ENCODE measurements around the gene UXT. TPM values are rescaled to one million over a fixed set of nuclear protein-coding genes. Genes with fewer than 3 reads are reported as not detected.
A peak's percentile ranks its signal among the peaks of the same experiment; 100 is the strongest.

The UXT gene
- total and polyA plus RNA-seq, 9 of the 15 experiments (the other 6 are each of a cell fraction or from before 2014, with no cell fraction given): 141 to 300 (median 204) TPM

GRCh38 chrX:47651043-47651905, 7.7 kb downstream of the UXT start (continued):
- TF ChIP-seq, protein P1, sequence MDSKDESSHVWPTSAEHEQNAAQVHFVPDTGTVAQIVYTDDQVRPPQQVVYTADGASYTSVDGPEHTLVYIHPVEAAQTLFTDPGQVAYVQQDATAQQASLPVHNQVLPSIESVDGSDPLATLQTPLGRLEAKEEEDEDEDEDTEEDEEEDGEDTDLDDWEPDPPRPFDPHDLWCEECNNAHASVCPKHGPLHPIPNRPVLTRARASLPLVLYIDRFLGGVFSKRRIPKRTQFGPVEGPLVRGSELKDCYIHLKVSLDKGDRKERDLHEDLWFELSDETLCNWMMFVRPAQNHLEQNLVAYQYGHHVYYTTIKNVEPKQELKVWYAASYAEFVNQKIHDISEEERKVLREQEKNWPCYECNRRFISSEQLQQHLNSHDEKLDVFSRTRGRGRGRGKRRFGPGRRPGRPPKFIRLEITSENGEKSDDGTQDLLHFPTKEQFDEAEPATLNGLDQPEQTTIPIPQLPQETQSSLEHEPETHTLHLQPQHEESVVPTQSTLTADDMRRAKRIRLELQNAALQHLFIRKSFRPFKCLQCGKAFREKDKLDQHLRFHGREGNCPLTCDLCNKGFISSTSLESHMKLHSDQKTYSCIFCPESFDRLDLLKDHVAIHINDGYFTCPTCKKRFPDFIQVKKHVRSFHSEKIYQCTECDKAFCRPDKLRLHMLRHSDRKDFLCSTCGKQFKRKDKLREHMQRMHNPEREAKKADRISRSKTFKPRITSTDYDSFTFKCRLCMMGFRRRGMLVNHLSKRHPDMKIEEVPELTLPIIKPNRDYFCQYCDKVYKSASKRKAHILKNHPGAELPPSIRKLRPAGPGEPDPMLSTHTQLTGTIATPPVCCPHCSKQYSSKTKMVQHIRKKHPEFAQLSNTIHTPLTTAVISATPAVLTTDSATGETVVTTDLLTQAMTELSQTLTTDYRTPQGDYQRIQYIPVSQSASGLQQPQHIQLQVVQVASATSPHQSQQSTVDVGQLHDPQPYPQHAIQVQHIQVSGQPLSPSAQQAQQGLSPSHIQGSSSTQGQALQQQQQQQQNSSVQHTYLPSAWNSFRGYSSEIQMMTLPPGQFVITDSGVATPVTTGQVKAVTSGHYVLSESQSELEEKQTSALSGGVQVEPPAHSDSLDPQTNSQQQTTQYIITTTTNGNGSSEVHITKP (IDR thresholded peaks at IDR 0.05; ENCODE audit: partially characterized antibody): peak; percentile 83
- TF ChIP-seq NEUROD1 (IDR thresholded peaks at IDR 0.05; ENCODE audit: borderline replicate concordance, low read depth, low read length, partially characterized antibody) (no peak), FIP1L1 (IDR thresholded peaks at IDR 0.05; ENCODE audit: low read depth, low read length, poor library complexity, severe bottlenecking) (no peak), ATF7 (IDR thresholded peaks at IDR 0.05) (0 out of 2 replicates have a peak, but pooled peaks have one; percentile 4), NFE2 (IDR thresholded peaks at IDR 0.05; ENCODE audit: low read depth) (no peak), TEAD2 (tag; IDR thresholded peaks at IDR 0.05) (no peak), SUPT5H (IDR thresholded peaks at IDR 0.05) (peak; percentile 50; the same call in 1 of the 2 replicates), ZSCAN32 (CRISPR knock-in tag; IDR thresholded peaks at IDR 0.05) (no peak), POLR2AphosphoS2 (IDR thresholded peaks at IDR 0.05; ENCODE audit: low read length) (0 out of 2 replicates have a peak, but pooled peaks have one; percentile 64), ZFP30 (CRISPR knock-in tag; IDR thresholded peaks at IDR 0.05; ENCODE audit: borderline replicate concordance) (no peak), TRIM25 (IDR thresholded peaks at IDR 0.05; ENCODE audit: borderline replicate concordance) (no peak), RFX1 (IDR thresholded peaks at IDR 0.05) (no peak), ZBTB7A (IDR thresholded peaks at IDR 0.05; ENCODE audit: borderline replicate concordance, control insufficient read depth, low read depth, low read length) (no peak), ETS2 (tag; IDR thresholded peaks at IDR 0.05; ENCODE audit: borderline replicate concordance, poor library complexity, severe bottlenecking) (no peak), POLR2A (conservative IDR thresholded peaks at IDR 0.05) (peak; percentile 46), SP2 (IDR thresholded peaks at IDR 0.05; ENCODE audit: extremely low read depth, low read depth, low read length, poor library complexity, severe bottlenecking) (no peak), CC2D1A (IDR thresholded peaks at IDR 0.05) (no peak), BRCA1 (IDR thresholded peaks at IDR 0.05) (no peak), BRCA1 (CRISPR knock-in tag; IDR thresholded peaks at IDR 0.05) (no peak)
- TF ChIP-seq, protein P2, sequence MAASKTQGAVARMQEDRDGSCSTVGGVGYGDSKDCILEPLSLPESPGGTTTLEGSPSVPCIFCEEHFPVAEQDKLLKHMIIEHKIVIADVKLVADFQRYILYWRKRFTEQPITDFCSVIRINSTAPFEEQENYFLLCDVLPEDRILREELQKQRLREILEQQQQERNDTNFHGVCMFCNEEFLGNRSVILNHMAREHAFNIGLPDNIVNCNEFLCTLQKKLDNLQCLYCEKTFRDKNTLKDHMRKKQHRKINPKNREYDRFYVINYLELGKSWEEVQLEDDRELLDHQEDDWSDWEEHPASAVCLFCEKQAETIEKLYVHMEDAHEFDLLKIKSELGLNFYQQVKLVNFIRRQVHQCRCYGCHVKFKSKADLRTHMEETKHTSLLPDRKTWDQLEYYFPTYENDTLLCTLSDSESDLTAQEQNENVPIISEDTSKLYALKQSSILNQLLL (CRISPR knock-in tag; IDR thresholded peaks at IDR 0.05; ENCODE audit: borderline replicate concordance): no peak
